ENCODE measurements around the gene VPS33B. TPM values are rescaled to one million over a fixed set of nuclear protein-coding genes. Genes with fewer than 3 reads are reported as not detected.

The VPS33B gene
- total and polyA plus RNA-seq, 2 of the 13 experiments (the other 11 are each of a cell fraction or from before 2014, with no cell fraction given): 15.8 to 16.5 TPM

- TF ChIP-seq ZNF280D (CRISPR knock-in tag; IDR thresholded peaks at IDR 0.05): no peak
- no peak for TF ChIP-seq TRIM22 (IDR thresholded peaks at IDR 0.05)
- no peak for TF ChIP-seq ZNF737 (CRISPR knock-in tag; IDR thresholded peaks at IDR 0.05; ENCODE audit: borderline replicate concordance)
- no peak for TF ChIP-seq HDAC6 (IDR thresholded peaks at IDR 0.05; ENCODE audit: low read depth, low read length)
- TF ChIP-seq MATR3 (CRISPR knock-in tag; IDR thresholded peaks at IDR 0.05): no peak
Measured at GRCh38 chr15:91061997-91062396, 39.6 kb upstream of the VPS33B start (continued).

- no peak overlapping the region for H3K4me2 ChIP-seq (ENCODE audit: low read depth, low read length)
- TF ChIP-seq ZNF232 (CRISPR knock-in tag; IDR thresholded peaks at IDR 0.05; ENCODE audit: borderline replicate concordance): no peak
- no peak for TF ChIP-seq ZNF546 (CRISPR knock-in tag; conservative IDR thresholded peaks at IDR 0.05)
- TF ChIP-seq PHF21A (CRISPR knock-in tag; IDR thresholded peaks at IDR 0.05): no peak
- TF ChIP-seq ZNF574 (CRISPR knock-in tag; IDR thresholded peaks at IDR 0.05): no peak
- TF ChIP-seq ZNF484 (CRISPR knock-in tag; IDR thresholded peaks at IDR 0.05; ENCODE audit: borderline replicate concordance, low read depth): no peak
- TF ChIP-seq TSC22D2 (CRISPR knock-in tag; IDR thresholded peaks at IDR 0.05; ENCODE audit: borderline replicate concordance): no peak
- TF ChIP-seq ZNF572 (CRISPR knock-in tag; IDR thresholded peaks at IDR 0.05): no peak
- no peak for TF ChIP-seq SMARCE1 (IDR thresholded peaks at IDR 0.05; ENCODE audit: borderline replicate concordance)
- TF ChIP-seq ZBTB39 (CRISPR knock-in tag; IDR thresholded peaks at IDR 0.05): no peak
Measured at GRCh38 chr15:91061230-91061629, 38.8 kb upstream of the VPS33B start.

More at GRCh38 chr15:91061230-91061629, 38.8 kb upstream of the VPS33B start:
- WGBS (ENCODE audit: low lambda C conversion rate): 0% methylated on average over 2 of the region's 2 CpGs
- in situ Hi-C loops (cut with HindIII; ENCODE audit: extremely low pct_ligation_motif_present, low pct_unique_long_range_greater_than_20kb): no loop called here
- Histone ChIP-seq H3K27me3 (ENCODE audit: control insufficient read depth in 1 of 2, insufficient read depth in 2 of 2, low read length in 2 of 2) (peaks cover 2 to 5% of the 10 kb centered on the region in 2 experiments; a peak in 1 of 5 replicates), H3K27ac (ENCODE audit: extremely low read length, insufficient read depth, low read length) (no peak overlapping the region), H3K4me3 (replicated peaks in 1 of 3; ENCODE audit: insufficient read depth in 1 of 3, low read depth in 2 of 3, low read length in 3 of 3) (no peak overlapping the region), H3K9me3 (ENCODE audit: low read length) (no peaks in the 10 kb centered on the region), H3K9ac (ENCODE audit: insufficient read depth, low read depth, low read length) (no peak overlapping the region), H4K20me1 (ENCODE audit: insufficient read depth, low read length) (no peaks in the 10 kb centered on the region), H3K4me1 (ENCODE audit: insufficient read depth, low read length) (no peaks in the 10 kb centered on the region), H3K79me2 (ENCODE audit: insufficient read depth, low read length) (no peaks in the 10 kb centered on the region), H2AFZ (ENCODE audit: low read length) (no peak overlapping the region), H3K36me3 (replicated peaks in 1 of 2; ENCODE audit: control insufficient read depth in 1 of 2, insufficient read depth in 2 of 2, low read length in 2 of 2) (no peaks in the 10 kb centered on the region)
- no peak for ATAC-seq
- POLR2A ChIA-PET: no interaction called here
- no TSS peak for BruUV-seq (replicated peaks)
- DNase-seq (ENCODE audit: low spot score): no peak
- no peak for FAIRE-seq
- CTCF ChIA-PET (ENCODE audit: low intra/inter-chr PET ratio, low total read pairs): no interaction called here
- intact Hi-C loops (cut with micrococcal nuclease; ENCODE audit: unreplicated experiment): no loop called here
